ENCODE data around the gene SIGLEC14.
A peak's percentile ranks its signal among the peaks of the same experiment; 100 is the strongest.

The SIGLEC14 gene

DNA sequence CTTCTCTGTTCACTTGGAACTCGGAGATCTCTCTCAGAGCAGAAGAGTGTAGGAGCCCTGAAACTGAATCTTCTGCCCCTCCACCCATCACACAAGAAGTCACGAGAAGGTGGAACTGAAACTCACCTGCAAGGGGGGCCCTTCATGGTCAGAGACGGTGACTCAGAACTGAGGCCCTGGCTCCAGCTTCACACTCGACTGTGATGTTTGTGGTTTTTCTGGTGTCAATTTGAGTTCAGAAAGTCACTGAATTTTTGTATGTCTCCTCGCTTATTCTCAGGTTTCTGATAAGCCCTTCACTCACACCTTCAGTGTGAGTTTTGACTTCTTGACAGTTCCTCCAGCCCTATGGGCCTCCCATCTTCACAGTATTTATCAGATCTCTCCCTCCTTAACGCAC is 39.5 kb downstream of the SIGLEC14 start:
- Histone ChIP-seq H3K27me3 (ENCODE audit: control insufficient read depth, insufficient read depth, low read length) (no peaks in the 10 kb centered on the region), H3K4me1 (ENCODE audit: control insufficient read depth, insufficient read depth, low read length) (no peaks in the 10 kb centered on the region), H3K36me3 (ENCODE audit: insufficient read depth, low read length) (no peaks in the 10 kb centered on the region), H3K9ac (ENCODE audit: low read depth, low read length) (no peak overlapping the region), H3K4me3 (ENCODE audit: low read length) (no peak overlapping the region), H3K4me2 (ENCODE audit: low read length) (no peak overlapping the region), H3K9me3 (replicated peaks; ENCODE audit: low read length) (no peaks in the 10 kb centered on the region)

DNA sequence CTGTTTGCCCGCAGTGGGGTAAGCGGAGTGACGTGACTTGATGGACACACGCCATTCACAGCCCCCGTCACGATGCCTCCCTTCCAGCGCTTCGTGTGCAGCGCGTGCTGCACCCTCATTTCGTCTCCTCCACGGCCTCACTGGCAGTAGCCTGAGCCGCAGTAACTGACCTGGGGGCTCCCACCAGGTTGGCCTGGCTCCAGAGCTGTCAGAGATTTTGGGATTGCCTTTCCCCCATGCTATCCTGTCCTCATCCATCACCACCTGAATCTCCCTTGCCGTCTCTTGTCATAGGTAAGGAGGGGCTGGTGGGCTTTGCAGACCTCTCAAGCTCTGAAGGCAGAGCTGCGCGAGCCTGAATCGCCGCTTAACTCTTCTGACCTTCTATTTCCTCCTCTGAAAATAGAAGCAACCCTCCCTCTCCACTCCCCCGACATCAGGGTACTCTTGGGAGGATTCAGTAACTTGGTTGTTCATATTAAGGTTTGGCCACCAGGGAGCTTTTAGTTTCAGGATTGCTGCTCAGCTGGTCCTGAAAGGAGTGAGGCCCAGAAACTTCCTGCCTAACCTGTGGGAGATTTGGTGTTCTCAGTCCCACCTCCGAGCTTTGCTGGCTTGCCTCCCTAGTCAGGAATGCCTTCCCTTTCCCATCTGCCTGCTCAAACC is 44.3 kb downstream of the SIGLEC14 start:
- no peak overlapping the region for H3K4me2 ChIP-seq (ENCODE audit: low read length)
- H3K9ac ChIP-seq (ENCODE audit: low read depth, low read length): no peak overlapping the region
- H3K4me3 ChIP-seq (ENCODE audit: low read length): no peak overlapping the region
- no peaks in the 10 kb centered on the region for H3K36me3 ChIP-seq (ENCODE audit: insufficient read depth, low read length)
- peaks cover 7% of the 10 kb centered on the region for H3K27me3 ChIP-seq (ENCODE audit: control insufficient read depth, insufficient read depth, low read length)
- no peaks in the 10 kb centered on the region for H3K9me3 ChIP-seq (replicated peaks; ENCODE audit: low read length)
- H3K4me1 ChIP-seq (ENCODE audit: control insufficient read depth, insufficient read depth, low read length): no peaks in the 10 kb centered on the region

DNA sequence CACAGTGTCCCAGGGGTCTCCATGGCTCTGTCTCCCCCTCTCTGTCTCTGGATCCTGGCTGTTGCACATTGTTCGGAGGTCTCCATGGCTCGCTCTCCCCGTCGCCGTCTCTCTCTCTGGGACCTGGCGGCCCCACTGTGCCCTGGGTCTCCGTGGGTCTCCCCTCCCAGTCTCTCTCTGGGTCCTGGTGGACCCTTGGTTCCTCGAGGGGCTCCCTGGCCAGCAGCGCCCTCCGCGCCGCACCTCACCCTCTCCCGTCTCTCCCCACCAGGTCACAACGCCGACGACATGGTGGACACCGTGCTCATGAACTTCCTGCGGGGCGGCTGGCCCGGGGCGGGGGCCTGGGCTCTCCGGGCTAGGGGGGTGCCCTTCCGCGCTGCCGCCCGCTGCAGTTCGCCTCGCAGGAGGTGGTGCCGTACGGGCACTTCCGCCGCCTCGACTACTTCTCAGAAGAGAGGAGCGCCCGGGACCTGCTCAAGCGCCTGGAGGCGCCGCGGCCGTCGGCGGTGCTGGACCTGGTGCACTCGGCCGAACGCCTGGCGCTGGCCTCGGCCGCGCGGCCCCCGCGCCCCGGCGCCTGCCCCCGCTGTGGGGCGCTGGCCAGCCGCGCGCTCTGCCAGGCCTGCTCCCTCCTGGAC is 45.6 kb downstream of the SIGLEC14 start:
- Histone ChIP-seq H3K9me3 (replicated peaks; ENCODE audit: low read length) (no peaks in the 10 kb centered on the region), H3K36me3 (ENCODE audit: insufficient read depth, low read length) (no peaks in the 10 kb centered on the region), H3K9ac (ENCODE audit: low read depth, low read length) (no peak overlapping the region), H3K4me3 (ENCODE audit: low read length) (no peak overlapping the region), H3K4me1 (ENCODE audit: control insufficient read depth, insufficient read depth, low read length) (no peaks in the 10 kb centered on the region), H3K27me3 (ENCODE audit: control insufficient read depth, insufficient read depth, low read length) (peaks cover 7% of the 10 kb centered on the region), H3K4me2 (ENCODE audit: low read length) (no peak overlapping the region)

DNA sequence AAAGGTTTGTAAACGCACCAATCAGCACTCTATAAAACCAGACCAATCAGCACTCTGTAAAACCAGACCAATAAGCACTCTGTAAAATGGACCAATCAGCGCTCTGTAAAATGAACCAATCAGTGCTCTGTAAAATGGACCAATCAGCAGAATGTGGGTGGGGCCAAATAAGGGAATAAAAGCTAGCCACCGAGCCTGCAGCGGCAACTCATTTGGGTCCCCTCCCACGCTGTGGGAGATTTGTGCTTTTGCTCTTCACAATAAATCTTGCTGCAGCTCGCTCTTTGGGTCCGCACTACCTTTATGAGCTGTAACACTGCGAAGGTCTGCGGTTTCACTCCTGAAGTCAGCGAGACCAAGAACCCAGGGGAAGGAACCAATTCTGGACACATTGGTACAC is 47.5 kb downstream of the SIGLEC14 start:
- Histone ChIP-seq H3K9me3 (replicated peaks; ENCODE audit: low read length) (no peaks in the 10 kb centered on the region), H3K4me3 (ENCODE audit: low read length) (no peak overlapping the region), H3K9ac (ENCODE audit: low read depth, low read length) (no peak overlapping the region), H3K4me2 (ENCODE audit: low read length) (no peak overlapping the region), H3K27me3 (ENCODE audit: control insufficient read depth, insufficient read depth, low read length) (peaks cover 7% of the 10 kb centered on the region), H3K4me1 (ENCODE audit: control insufficient read depth, insufficient read depth, low read length) (peaks cover 5% of the 10 kb centered on the region), H3K36me3 (ENCODE audit: insufficient read depth, low read length) (no peaks in the 10 kb centered on the region)

DNA sequence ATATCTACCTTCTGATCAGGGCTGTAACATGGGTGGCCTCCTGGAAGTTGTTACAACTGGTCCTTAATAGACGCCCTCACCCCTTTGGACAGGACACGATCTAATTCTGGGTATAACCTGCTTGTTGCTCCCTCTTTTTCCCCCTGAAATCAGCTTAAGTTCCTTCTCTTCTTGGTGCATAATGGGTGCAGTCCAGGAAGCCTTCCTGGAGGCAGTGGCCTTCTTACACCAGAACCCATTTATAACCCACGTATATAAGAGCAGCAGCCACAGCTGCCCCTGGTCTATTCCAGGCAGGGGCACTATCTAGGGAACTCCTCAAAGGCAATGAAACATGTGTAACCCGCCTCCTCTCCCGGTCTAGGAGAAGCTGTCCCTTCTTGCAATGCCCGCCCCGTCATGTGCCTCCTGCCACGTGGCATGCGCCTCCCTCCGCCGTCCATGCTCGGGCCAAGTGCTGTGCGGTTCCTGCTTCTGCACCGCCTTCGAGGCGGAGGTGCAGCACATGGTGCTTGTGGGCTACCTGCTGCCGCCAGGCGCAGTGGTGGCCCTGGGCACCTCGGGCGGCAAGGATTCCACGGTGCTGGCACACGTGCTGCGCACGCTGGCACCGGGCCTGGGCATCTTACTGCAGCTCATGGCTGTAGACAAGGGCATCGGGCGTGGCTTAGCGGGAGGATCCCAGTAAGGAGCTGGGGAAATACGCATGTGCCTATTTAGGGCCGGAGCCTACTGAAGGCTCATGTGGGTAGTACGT is 48.3 kb downstream of the SIGLEC14 start:
- no peaks in the 10 kb centered on the region for H3K9me3 ChIP-seq (replicated peaks; ENCODE audit: low read length)
- H3K4me3 ChIP-seq (ENCODE audit: low read length): no peak overlapping the region
- no peak overlapping the region for H3K4me2 ChIP-seq (ENCODE audit: low read length)
- H3K36me3 ChIP-seq (ENCODE audit: insufficient read depth, low read length): no peaks in the 10 kb centered on the region
- H3K9ac ChIP-seq (ENCODE audit: low read depth, low read length): no peak overlapping the region
- peaks cover 7% of the 10 kb centered on the region for H3K27me3 ChIP-seq (ENCODE audit: control insufficient read depth, insufficient read depth, low read length)
- H3K4me1 ChIP-seq (ENCODE audit: control insufficient read depth, insufficient read depth, low read length): peaks cover 5% of the 10 kb centered on the region

DNA sequence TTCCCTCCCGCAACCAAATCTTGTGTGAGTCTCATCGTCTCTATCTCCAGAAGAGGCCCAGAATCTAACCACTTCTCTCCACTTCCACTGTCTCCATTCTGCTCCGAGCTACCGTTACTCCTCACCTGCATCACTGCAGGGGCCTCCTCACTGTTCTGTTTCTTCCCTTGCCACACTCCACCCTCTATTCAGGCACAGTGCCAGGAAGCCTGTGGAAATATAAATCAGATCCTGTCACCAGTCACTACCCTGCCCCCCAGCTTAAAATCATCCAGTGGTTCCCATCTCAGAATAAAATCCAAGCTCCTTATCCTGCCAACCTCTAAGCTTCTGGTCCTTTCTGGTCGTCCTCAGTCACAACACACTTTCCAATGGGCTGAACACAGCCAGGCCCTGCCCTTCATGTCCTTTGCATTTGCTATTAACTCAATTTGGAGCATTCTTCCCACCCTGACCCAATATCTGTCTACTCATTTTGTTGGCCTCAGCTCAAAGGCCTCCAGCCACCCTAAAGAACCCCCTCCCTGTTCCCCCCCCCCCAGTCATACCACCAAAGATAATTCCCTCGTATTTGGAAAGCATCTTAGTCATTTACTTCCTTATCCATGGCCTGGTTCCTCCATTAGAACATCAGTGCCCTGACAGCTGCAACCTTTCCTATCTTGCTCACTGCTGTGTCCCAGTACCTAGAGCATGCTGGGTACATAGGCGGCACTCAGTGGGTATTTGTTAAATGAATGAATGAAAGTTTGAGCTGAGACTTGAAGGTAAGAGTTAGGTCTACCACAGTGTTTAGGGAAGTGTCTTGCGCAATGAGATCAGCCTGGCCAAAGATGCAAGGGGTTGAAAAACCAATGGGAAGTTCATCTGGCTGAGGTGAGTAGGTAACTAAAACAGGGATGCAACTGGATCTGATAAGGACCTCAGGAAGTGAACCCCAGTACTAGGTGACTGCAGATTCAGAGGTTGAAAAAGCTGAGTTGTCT is 51.1 kb downstream of the SIGLEC14 start:
- peaks cover 5% of the 10 kb centered on the region for H3K4me1 ChIP-seq (ENCODE audit: control insufficient read depth, insufficient read depth, low read length)
- peak overlapping the region; percentile 90 for H3K4me3 ChIP-seq (ENCODE audit: low read length)
- H3K9me3 ChIP-seq (replicated peaks; ENCODE audit: low read length): no peaks in the 10 kb centered on the region
- peak overlapping the region; percentile 90 for H3K4me2 ChIP-seq (ENCODE audit: low read length)
- no peak overlapping the region for H3K9ac ChIP-seq (ENCODE audit: low read depth, low read length)
- H3K27me3 ChIP-seq (ENCODE audit: control insufficient read depth, insufficient read depth, low read length): peaks cover 3% of the 10 kb centered on the region
- no peaks in the 10 kb centered on the region for H3K36me3 ChIP-seq (ENCODE audit: insufficient read depth, low read length)

DNA sequence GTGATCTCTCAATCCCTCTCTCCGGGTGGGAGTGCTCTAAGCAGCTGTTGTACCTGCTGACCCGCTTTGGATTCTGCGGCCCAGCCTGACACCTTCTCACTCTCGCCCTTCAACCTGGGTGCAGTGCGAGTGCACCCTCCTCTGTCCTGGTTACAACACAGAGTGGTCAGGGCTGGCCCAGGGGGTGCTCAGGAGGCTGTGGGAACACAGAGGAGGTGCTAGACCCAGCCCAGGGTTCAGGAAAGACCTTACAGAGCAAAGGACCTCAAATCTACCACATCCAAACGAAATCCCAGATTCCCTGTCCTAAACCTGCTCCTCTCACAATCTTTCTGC is 51.9 kb downstream of the SIGLEC14 start:
- H3K4me2 ChIP-seq (ENCODE audit: low read length): peak overlapping the region; percentile 90
- peak overlapping the region; percentile 83 for H3K9ac ChIP-seq (ENCODE audit: low read depth, low read length)
- no peaks in the 10 kb centered on the region for H3K9me3 ChIP-seq (replicated peaks; ENCODE audit: low read length)
- H3K36me3 ChIP-seq (ENCODE audit: insufficient read depth, low read length): no peaks in the 10 kb centered on the region
- H3K4me1 ChIP-seq (ENCODE audit: control insufficient read depth, insufficient read depth, low read length): peaks cover 5% of the 10 kb centered on the region
- H3K27me3 ChIP-seq (ENCODE audit: control insufficient read depth, insufficient read depth, low read length): no peaks in the 10 kb centered on the region
- H3K4me3 ChIP-seq (ENCODE audit: low read length): peak overlapping the region; percentile 90

DNA sequence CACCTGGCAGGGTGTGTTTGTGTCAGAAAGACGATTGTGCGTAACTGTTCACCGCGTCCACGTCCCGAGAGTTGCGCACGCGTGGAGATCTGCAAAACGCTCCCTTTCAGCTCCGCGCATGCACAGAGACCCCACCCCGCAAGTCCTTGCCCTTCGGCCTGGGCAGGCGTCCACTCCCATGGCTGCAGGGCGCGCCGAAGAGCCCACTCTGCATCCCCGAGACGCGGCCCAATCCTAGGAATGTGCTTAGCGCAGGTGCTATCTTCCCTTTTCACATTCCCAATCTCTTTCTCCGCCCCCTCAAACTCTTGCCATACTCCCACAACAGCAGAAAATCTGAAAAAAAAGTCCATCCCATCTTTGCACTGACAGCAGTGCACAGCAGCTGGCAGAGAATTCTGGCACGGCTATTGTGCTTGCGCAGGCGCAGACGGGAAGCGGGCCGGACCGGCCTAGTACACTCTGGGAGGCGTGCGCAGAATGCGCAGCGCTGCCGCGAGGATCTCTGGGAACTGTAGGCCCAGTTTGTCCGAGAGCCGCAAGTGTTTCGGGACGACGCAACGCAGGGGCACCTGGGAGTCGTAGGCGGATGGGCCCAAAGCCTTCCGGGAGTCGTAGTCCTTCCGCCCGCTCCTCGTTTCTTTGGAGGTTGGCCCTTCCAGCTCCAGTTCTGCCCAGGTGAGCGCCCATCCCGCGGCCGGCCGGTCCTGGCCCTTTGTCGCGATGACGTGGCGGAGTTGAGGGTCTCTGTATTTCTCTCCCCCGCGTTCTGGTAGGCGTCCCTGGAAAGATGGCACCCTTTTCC is 52.5 kb downstream of the SIGLEC14 start:
- Histone ChIP-seq H3K4me2 (ENCODE audit: low read length) (peak overlapping the region; percentile 90), H3K4me1 (ENCODE audit: control insufficient read depth, insufficient read depth, low read length) (peaks cover 5% of the 10 kb centered on the region), H3K36me3 (ENCODE audit: insufficient read depth, low read length) (no peaks in the 10 kb centered on the region), H3K4me3 (ENCODE audit: low read length) (peak overlapping the region; percentile 90), H3K9me3 (replicated peaks; ENCODE audit: low read length) (no peaks in the 10 kb centered on the region), H3K9ac (ENCODE audit: low read depth, low read length) (peak overlapping the region; percentile 83), H3K27me3 (ENCODE audit: control insufficient read depth, insufficient read depth, low read length) (no peaks in the 10 kb centered on the region)

DNA sequence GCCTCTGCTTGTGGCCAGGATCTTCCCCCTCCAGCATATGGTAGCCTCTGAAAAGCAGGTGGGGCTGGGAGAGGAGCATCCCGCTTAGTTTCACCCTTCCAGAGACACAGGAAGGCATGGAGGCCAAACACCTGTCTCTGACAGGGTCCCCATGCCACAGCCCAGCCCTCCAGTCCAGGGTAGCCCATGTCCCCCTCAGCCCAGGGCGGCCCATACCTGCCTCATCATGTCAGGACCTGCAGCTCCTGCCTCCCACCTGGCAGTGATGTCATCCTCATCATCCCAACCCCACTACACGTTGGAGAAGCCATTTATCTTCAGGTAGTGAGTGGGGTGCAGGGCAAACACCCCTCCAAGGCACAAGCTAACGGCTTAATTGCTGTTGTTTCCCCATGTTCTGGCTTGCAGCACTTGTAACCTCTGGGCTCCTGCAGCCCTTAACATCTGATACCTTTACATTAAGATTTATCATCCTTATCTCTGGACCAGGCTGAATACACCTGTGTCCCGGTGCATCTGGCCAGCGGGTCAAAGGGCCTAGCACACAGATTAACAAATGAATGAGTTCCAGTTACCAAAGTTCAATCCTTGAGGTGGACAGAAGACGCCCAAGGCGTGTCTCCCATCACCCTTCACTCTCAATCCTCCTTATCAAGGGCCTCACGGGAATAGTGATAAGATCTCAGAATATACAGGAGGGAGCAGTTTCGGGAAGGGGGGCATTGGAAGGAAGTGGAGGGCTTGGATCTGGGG is 53.3 kb downstream of the SIGLEC14 start:
- H3K4me2 ChIP-seq (ENCODE audit: low read length): peak overlapping the region; percentile 90
- peak overlapping the region; percentile 90 for H3K4me3 ChIP-seq (ENCODE audit: low read length)
- peak overlapping the region; percentile 54 for H3K9ac ChIP-seq (ENCODE audit: low read depth, low read length)
- no peaks in the 10 kb centered on the region for H3K36me3 ChIP-seq (ENCODE audit: insufficient read depth, low read length)
- H3K9me3 ChIP-seq (replicated peaks; ENCODE audit: low read length): peaks cover 3% of the 10 kb centered on the region
- peaks cover 5% of the 10 kb centered on the region for H3K4me1 ChIP-seq (ENCODE audit: control insufficient read depth, insufficient read depth, low read length)
- no peaks in the 10 kb centered on the region for H3K27me3 ChIP-seq (ENCODE audit: control insufficient read depth, insufficient read depth, low read length)
